GM18867 (cell line): Measurements from ENCODE around the gene PDE4D.
"Not testable (repeated sequence)": the region's sequence is repeated elsewhere in the genome, so short reads cannot be mapped to it uniquely, and the experiment has no call there.

Experiments
- ATAC-seq: cut with Tn5 transposase; IDR thresholded peaks from one replicate; pipeline ENCODE4 v1.9.1; 2021; ENCODE audit warnings: mild to moderate bottlenecking, moderate library complexity; ENCODE audit not compliant: unreplicated experiment

PDE4D gene

GRCh38 chr5:59769832-59770231, 123.7 kb downstream of the PDE4D start:
- no peak for ATAC-seq

GRCh38 chr5:59769041-59769360, 124.5 kb downstream of the PDE4D start:
- ATAC-seq: no peak

- no peak for ATAC-seq
These were observed 125.1 kb downstream of the PDE4D start for GRCh38 chr5:59768152-59769040.

- ATAC-seq: no peak
These were observed 125.8 kb downstream of the PDE4D start for GRCh38 chr5:59767681-59768151.

DNA sequence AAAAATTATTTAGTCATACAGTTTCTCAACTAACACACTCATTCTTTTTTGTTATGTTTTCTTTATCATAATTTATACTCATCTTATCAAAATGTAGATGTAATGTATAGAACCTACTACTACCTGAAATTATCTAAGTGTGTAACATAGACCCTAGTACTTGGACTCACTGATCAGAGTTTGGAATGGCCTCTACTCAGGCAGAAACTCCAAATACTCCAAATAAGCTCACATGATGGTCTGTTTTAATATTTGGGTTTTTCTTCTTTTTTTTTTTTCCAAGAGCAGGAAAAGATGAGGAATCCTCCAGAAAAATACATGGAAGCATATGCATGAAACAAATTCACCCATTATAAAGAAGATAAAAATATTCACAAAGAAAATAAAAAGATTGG, 126.3 kb downstream of the PDE4D start:
- ATAC-seq: no peak

GRCh38 chr5:59766427-59767210, 126.9 kb downstream of the PDE4D start:
- no peak for ATAC-seq

GRCh38 chr5:59765446-59765845, 128.1 kb downstream of the PDE4D start:
- no peak for ATAC-seq

DNA sequence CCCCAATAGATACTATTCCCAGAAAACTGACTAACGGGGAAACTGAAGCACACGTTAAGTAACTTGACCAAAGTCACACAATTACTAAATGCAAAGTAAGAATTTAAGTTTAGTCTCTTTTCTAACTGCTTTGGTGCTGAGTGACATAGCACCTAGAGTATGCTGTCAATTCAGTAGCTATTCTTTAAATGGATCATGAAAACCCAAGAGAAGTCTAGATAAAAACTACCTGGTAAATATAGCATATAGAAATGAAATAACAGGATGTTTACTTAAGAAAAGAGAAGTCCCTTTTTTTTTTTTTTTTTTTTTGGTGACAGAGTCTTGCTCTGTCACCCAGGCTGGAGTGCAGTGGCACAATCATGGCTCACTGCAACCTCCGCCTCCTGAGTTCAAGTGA, 129.2 kb downstream of the PDE4D start:
- ATAC-seq: no peak

DNA sequence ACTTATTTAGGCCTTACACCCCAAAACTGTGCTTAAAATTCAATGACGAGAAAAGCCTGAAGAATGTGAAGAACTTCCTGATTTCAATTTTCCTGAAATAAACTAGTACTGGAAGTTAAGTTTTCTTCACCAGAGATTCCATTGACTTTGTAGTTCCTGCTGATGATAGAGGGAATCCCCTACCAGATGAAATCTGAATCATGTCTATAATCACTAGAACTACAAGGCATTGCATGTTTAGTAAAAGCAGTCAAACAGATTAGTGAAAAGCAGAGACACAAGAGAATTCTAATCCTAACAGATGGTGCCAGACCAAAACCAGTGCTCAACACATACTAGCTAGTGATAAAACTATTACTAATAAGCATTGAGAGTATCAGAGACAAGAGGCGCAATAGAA, 130.0 kb downstream of the PDE4D start:
- no peak for ATAC-seq

- not testable (repeated sequence) for ATAC-seq
These were observed 131.3 kb downstream of the PDE4D start for GRCh38 chr5:59762232-59762631.

DNA sequence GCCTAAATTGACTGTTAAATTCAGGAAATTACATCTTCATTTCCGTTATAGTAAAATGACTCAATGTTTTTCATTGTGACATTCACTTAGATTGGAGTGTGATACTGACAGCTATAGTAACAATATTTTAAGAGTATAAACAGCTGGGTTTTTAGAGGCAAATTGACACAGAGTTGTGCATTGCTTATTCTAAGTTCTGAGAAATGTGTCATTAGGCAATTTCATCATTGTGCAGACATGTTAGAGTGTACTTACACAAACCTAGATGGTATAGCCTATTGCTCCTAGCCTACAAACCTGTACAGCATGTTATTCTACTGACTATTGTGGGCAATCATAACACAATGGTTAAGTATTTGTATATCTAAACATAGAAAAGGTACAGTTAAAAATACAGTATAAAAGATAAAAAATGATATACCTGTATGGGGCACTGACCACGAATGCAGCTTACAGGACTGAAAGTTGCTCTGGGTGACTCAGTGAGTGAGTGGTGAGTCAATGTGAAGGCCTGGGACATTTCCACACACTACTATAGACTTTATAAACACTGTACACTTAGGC, 132.7 kb downstream of the PDE4D start:
- ATAC-seq: no peak

GRCh38 chr5:59759600-59760351, 133.8 kb downstream of the PDE4D start:
- no peak for ATAC-seq

- no peak for ATAC-seq
These were observed 135.0 kb downstream of the PDE4D start for GRCh38 chr5:59758566-59758965.

DNA sequence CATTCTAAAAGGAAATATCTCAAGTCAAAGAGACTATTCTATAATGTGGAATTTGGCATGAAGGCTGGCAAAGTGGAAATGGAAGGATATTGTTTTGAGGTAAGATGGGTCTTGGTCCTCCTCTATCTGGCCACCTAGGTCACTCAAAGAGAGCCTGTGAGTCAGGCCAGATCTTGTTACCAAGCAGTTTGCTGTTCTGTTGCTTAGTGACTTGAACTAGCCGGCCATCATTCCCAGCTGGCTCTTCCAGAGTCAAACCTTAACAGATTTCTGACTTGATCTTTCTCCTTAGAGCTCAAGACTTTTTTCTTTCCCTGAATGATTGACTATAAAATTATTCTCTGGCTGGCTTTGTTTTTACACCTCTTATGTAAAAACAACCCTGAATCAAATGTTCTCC, 136.1 kb downstream of the PDE4D start:
- ATAC-seq: no peak

DNA sequence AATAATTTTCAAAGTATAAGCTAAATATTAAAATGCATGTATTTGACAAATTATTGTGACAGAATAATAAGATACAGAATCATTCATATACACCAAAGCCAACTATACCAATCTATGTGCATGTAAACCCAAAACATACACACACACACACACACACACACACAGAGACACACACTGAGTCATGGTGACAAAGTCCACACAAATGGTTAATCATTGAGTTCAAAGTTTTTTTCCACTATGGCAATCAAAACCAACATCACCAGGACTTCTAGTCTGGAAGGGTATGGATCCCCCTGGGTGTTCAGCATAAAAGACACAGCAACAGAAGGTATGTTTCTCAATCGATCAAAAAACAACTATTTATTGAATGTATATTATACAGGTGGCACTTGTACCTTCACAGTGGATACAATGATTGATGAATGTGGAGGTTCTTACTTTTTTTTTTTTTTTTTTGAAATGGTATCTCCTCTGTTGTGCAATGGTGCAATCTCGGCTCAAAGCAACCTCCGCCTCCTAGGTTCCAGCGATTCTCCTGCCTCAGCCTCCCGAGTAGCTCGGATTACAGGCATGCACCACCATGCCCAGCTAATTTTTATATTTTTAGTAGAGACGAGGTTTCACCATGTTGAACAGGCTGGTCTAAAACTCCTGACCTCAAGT, 137.0 kb downstream of the PDE4D start:
- no peak for ATAC-seq

DNA sequence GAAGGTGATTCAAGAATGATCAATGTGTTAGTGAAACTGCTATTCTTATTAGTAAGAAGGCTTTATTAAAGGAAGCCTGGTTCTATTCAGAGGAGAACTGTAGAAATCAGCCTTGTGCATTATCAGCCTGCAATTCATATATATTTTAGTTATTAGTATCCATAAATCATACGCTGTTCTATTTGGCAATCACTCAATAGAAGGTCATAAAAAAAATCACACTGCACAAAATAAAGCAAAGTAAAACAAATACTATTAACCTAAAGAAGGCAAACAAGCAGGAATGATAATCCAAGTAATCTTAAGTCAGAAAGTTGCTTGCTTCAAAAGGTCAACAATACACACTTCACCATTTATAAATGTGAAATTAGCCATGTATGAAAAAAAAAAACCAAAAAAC, 138.1 kb downstream of the PDE4D start:
- no peak for ATAC-seq

DNA sequence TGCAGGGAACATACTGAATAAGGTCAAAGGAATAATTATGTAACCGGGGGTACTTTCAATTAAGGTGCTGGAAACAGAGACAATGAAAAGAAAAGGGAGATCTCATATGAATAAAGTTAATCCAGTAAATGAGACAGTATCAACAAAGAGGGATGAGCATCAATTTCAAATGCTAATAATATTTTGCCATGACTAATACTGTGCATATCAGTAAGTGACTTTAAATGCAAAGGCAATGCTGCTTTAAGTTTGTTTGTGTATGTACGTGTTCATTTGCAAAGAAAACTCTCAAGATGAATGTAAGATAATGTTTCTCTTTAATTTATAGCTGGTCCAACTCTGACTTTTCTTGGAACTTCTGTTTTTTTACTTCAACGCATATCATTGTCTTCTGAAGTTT, 139.9 kb downstream of the PDE4D start:
- no peak for ATAC-seq

DNA sequence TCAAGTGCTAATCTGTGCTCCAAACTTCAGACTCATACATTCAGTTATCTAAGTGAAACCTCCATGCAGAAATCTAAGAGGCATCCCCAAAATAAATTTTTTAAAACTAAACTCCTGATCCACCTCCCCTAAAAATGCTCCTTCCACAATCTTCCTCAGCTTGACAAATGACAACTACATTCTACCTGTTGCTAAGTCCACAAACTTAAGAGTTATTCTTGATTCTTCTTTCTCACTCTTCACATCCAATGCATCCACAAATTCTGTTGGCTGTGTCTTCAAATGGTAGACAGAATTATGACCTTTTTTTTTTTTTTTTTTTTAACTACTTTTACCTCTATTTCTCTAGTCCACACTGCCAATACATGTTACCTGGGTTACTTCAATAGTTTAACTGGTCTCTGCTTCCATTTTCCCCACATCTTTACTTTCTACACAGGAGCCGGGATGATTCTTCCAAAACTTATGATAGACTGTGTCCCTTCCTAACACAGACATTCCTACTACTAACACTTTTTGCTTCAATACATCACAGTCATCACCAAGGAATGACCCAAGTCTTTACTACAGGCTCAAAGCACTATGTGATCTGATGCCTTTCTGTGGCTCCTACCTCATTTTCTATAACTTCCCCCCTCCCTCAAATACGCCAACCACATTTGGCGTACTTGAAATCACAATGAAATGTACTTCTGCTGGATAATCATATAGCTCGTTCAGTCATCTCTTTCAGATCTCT, 143.6 kb downstream of the PDE4D start:
- ATAC-seq: no peak

DNA sequence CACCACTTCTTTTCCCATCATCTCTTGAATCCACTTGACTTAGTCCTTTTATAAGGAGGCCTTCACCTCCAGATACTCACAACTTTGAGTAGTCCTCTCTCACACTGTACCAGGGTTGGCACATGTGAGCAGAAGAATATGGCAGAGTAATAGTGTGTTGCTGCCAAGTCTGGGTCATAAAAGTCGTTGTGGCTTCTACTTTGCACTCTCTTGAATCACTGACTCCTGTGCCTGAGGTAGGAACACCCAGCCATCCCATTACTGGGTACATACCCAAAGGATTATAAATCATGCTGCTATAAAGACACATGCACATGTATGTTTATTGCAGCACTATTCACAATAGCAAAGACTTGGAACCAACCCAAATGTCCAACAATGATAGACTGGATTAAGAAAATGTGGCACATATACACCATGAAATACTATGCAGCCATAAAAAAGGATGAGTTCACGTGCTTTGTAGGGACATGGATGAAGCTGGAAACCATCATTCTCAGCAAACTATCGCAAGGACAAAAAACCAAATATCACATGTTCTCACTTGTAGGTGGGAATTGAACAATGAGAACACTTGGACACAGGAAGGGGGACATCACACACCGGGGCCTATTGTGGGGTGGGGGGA, 145.4 kb downstream of the PDE4D start:
- not testable (repeated sequence) for ATAC-seq
